ENCODE data around the gene POFUT2. TPM values are rescaled to one million over a fixed set of nuclear protein-coding genes. Genes with fewer than 3 reads are reported as not detected.

The POFUT2 gene
- polyA plus RNA-seq, 1 donor from 2014 or later = 25.4 TPM

DNA sequence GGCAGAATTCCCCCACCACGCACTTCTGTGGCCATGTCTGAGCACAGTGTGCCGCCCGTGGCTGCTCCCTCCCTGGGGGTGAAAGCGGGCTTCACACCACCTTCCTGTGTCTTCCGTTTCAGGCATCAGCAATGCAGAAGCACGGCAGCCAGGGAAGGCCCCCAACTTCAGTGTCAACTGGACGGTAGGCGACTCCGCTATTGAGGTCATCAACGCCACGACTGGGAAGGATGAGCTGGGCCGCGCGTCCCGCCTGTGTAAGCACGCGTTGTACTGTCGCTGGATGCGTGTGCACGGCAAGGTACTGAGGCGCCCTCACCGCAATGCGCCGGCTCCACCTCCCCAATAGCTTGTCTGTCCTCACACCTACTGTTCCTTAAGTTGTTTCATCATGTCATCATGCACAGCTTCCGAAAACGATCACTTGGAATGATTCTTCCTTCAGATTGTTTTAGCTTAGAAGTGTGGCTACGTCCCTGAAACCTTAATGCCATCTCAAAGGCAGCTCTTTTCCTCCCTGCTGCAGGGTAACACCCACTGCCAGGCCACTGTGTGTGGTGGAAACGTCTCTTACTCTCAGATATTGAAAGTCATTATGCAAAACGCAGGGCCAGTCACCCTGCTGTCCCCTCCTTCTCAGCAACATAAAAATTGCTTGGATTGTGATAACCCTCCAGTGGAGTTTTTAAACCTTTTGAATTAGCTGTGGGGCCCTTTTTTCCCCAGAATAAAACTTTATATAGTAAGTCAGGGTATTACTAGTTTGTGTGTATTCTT lies 66.8 kb downstream of the POFUT2 start:
- Histone ChIP-seq H4K20me1 (ENCODE audit: insufficient read depth) (no peaks in the 10 kb centered on the region), H3K9me2 (ENCODE audit: insufficient read depth, low read length) (no peaks in the 10 kb centered on the region), H3K9me3 (ENCODE audit: low read length) (no peaks in the 10 kb centered on the region), H3K36me3 (ENCODE audit: insufficient read depth, low read length) (no peaks in the 10 kb centered on the region), H3F3A (ENCODE audit: insufficient read depth, low read length, poor library complexity, severe bottlenecking) (no peaks in the 10 kb centered on the region), H3K27me3 (ENCODE audit: insufficient read depth, low read depth, low read length) (no peaks in the 10 kb centered on the region), H3K9ac (ENCODE audit: low read length) (no peak overlapping the region), H3K4me3 (ENCODE audit: low read length) (no peak overlapping the region), H3K27ac (ENCODE audit: low read length) (no peak overlapping the region), H2AFZ (ENCODE audit: low read depth, low read length) (no peak overlapping the region), H3K79me2 (replicated peaks; ENCODE audit: insufficient read depth, low read length) (no peaks in the 10 kb centered on the region), H3K4me2 (ENCODE audit: low read length) (no peak overlapping the region)
- TF ChIP-seq RAD21 (conservative IDR thresholded peaks at IDR 0.05) = no peak
- no peak for TF ChIP-seq MXI1 (conservative IDR thresholded peaks at IDR 0.05; ENCODE audit: poor library complexity, severe bottlenecking)
- TF ChIP-seq, protein P1, sequence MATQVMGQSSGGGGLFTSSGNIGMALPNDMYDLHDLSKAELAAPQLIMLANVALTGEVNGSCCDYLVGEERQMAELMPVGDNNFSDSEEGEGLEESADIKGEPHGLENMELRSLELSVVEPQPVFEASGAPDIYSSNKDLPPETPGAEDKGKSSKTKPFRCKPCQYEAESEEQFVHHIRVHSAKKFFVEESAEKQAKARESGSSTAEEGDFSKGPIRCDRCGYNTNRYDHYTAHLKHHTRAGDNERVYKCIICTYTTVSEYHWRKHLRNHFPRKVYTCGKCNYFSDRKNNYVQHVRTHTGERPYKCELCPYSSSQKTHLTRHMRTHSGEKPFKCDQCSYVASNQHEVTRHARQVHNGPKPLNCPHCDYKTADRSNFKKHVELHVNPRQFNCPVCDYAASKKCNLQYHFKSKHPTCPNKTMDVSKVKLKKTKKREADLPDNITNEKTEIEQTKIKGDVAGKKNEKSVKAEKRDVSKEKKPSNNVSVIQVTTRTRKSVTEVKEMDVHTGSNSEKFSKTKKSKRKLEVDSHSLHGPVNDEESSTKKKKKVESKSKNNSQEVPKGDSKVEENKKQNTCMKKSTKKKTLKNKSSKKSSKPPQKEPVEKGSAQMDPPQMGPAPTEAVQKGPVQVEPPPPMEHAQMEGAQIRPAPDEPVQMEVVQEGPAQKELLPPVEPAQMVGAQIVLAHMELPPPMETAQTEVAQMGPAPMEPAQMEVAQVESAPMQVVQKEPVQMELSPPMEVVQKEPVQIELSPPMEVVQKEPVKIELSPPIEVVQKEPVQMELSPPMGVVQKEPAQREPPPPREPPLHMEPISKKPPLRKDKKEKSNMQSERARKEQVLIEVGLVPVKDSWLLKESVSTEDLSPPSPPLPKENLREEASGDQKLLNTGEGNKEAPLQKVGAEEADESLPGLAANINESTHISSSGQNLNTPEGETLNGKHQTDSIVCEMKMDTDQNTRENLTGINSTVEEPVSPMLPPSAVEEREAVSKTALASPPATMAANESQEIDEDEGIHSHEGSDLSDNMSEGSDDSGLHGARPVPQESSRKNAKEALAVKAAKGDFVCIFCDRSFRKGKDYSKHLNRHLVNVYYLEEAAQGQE (IDR thresholded peaks at IDR 0.05; ENCODE audit: borderline replicate concordance) = no peak
- no peak for TF ChIP-seq EZH2 (IDR thresholded peaks at IDR 0.05; ENCODE audit: borderline replicate concordance, insufficient read depth, low read length, poor library complexity, severe bottlenecking)
- no peak for TF ChIP-seq EP300 (conservative IDR thresholded peaks at IDR 0.05; ENCODE audit: poor library complexity, severe bottlenecking)
- no peak for TF ChIP-seq SMC3 (conservative IDR thresholded peaks at IDR 0.05; ENCODE audit: poor library complexity)
- TF ChIP-seq, protein P2, sequence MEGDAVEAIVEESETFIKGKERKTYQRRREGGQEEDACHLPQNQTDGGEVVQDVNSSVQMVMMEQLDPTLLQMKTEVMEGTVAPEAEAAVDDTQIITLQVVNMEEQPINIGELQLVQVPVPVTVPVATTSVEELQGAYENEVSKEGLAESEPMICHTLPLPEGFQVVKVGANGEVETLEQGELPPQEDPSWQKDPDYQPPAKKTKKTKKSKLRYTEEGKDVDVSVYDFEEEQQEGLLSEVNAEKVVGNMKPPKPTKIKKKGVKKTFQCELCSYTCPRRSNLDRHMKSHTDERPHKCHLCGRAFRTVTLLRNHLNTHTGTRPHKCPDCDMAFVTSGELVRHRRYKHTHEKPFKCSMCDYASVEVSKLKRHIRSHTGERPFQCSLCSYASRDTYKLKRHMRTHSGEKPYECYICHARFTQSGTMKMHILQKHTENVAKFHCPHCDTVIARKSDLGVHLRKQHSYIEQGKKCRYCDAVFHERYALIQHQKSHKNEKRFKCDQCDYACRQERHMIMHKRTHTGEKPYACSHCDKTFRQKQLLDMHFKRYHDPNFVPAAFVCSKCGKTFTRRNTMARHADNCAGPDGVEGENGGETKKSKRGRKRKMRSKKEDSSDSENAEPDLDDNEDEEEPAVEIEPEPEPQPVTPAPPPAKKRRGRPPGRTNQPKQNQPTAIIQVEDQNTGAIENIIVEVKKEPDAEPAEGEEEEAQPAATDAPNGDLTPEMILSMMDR (IDR thresholded peaks at IDR 0.05; ENCODE audit: poor library complexity, severe bottlenecking) = no peak
- no peak for TF ChIP-seq POLR2AphosphoS5 (IDR thresholded peaks at IDR 0.05)
- no peak for TF ChIP-seq TAF1 (IDR thresholded peaks at IDR 0.05; ENCODE audit: low read depth)

DNA sequence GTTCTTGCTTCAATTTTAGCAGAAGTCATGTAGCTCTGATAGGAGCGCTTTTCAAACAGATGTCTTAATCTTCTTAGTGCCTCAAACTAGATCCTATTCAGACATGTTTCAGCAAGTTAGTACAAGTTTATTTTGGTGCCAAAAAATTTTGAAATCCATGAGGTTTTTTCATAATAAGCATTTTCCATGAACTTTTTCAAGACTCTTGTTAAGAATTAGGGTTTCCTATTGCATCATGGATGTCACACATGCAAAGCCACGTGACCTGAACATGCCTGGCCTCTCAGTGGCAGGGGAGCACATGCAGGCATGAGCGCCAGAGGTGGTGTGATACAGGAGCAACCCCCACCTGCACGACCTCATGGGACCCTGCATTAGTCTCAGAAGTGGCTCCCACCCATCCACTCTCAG lies 67.6 kb downstream of the POFUT2 start:
- no peak for TF ChIP-seq MXI1 (conservative IDR thresholded peaks at IDR 0.05; ENCODE audit: poor library complexity, severe bottlenecking)
- no peak for TF ChIP-seq POLR2AphosphoS5 (IDR thresholded peaks at IDR 0.05)
- no peak for TF ChIP-seq EP300 (conservative IDR thresholded peaks at IDR 0.05; ENCODE audit: poor library complexity, severe bottlenecking)
- no peak for TF ChIP-seq RAD21 (conservative IDR thresholded peaks at IDR 0.05)
- TF ChIP-seq EZH2 (IDR thresholded peaks at IDR 0.05; ENCODE audit: borderline replicate concordance, insufficient read depth, low read length, poor library complexity, severe bottlenecking) = no peak
- TF ChIP-seq, protein P1 (IDR thresholded peaks at IDR 0.05; ENCODE audit: borderline replicate concordance) = no peak
- TF ChIP-seq, protein P2 (IDR thresholded peaks at IDR 0.05; ENCODE audit: poor library complexity, severe bottlenecking) = no peak
- no peak for TF ChIP-seq SMC3 (conservative IDR thresholded peaks at IDR 0.05; ENCODE audit: poor library complexity)
- no peak for TF ChIP-seq TAF1 (IDR thresholded peaks at IDR 0.05; ENCODE audit: low read depth)
- Histone ChIP-seq H3K4me2 (ENCODE audit: low read length) (no peak overlapping the region), H3K27ac (ENCODE audit: low read length) (no peak overlapping the region), H3K4me3 (ENCODE audit: low read length) (no peak overlapping the region), H3K36me3 (ENCODE audit: insufficient read depth, low read length) (no peaks in the 10 kb centered on the region), H3K9ac (ENCODE audit: low read length) (no peak overlapping the region), H2AFZ (ENCODE audit: low read depth, low read length) (no peak overlapping the region), H3K9me2 (ENCODE audit: insufficient read depth, low read length) (no peaks in the 10 kb centered on the region), H3K9me3 (ENCODE audit: low read length) (no peaks in the 10 kb centered on the region), H3K27me3 (ENCODE audit: insufficient read depth, low read depth, low read length) (no peaks in the 10 kb centered on the region), H3F3A (ENCODE audit: insufficient read depth, low read length, poor library complexity, severe bottlenecking) (no peaks in the 10 kb centered on the region), H4K20me1 (ENCODE audit: insufficient read depth) (no peaks in the 10 kb centered on the region), H3K79me2 (replicated peaks; ENCODE audit: insufficient read depth, low read length) (no peaks in the 10 kb centered on the region)
